ENCODE data around the gene SLC25A38.

GRCh38 chr3:39343760-39344159, 39.4 kb upstream of the SLC25A38 start:
- no peak for TF ChIP-seq POLR2A (IDR thresholded peaks at IDR 0.05; ENCODE audit: low read depth, low read length)
- TF ChIP-seq POLR2AphosphoS5 (IDR thresholded peaks at IDR 0.05; ENCODE audit: low read depth, low read length): no peak
- TF ChIP-seq TAF1 (IDR thresholded peaks at IDR 0.05; ENCODE audit: borderline replicate concordance, low read depth, low read length): no peak
